B cell (primary cell): ENCODE measurements around the gene HSD17B12. TPM values are rescaled to one million over a fixed set of nuclear protein-coding genes. Genes with fewer than 3 reads are reported as not detected.
"Not testable (repeated sequence)": the region's sequence is repeated elsewhere in the genome, so short reads cannot be mapped to it uniquely, and the experiment has no call there.

Experiments
- ATAC-seq: fragments of 200-7000 bp; cut with Tn5 transposase; one replicate; pipeline ENCODE4 v1.10.0; 2021; ENCODE audit warnings: low read depth, mild to moderate bottlenecking, moderate number of reproducible peaks, moderate library complexity
- CTCF ChIA-PET: fragments of 350-600 bp; sonication (Branson Sonifier 250); formaldehyde crosslinking; loops from one replicate; lab custom pipeline; 2021; ENCODE audit warnings: antibody characterized with exemption, inconsistent platforms; lab: Charles Lee
- POLR2A ChIA-PET: fragments of 350-600 bp; sonication (Branson Sonifier 250); formaldehyde crosslinking; loops from one replicate; lab custom pipeline; 2021; ENCODE audit warnings: antibody characterized with exemption; lab: Charles Lee
- DNase-seq: peaks from one replicate; pipeline ENCODE4 v3.0.0; 2013
- H2AFZ ChIP-seq: 2 replicates; pipeline ENCODE4 v1.6.1; 2012; ENCODE audit warnings: mild to moderate bottlenecking, low read depth, low read length; ENCODE audit not compliant: insufficient read depth, poor library complexity, severe bottlenecking
- H3K27ac ChIP-seq, 2 donors: 1 replicate in 1 of 2; 2 replicates in 1 of 2; pipeline ENCODE4 v1.5.1; 2012 to 2013; ENCODE audit warnings: low read length in 2 of 2, mild to moderate bottlenecking in 2 of 2, moderate library complexity in 1 of 2
- H3K27me3 ChIP-seq, 4 experiments: fragments of 200-600 bp in 1 of 4; sonication (generic) in 1 of 4; replicated peaks in 1 of 4; 1 replicate in 2 of 4; 2 replicates in 2 of 4; pipeline versions ENCODE4 v1.6.1 to v1.7.0; 2013 to 2016; ENCODE audit warnings: low read length in 3 of 4, mild to moderate bottlenecking in 2 of 4, mixed read lengths in 1 of 4, moderate library complexity in 1 of 4; ENCODE audit not compliant: insufficient read depth in 4 of 4, control insufficient read depth in 3 of 4; ENCODE audit errors: control extremely low read depth in 1 of 4
- H3K36me3 ChIP-seq, 2 experiments: replicated peaks in 1 of 2; 1 replicate in 1 of 2; 2 replicates in 1 of 2; pipeline versions ENCODE4 v1.6.1 to v1.7.1; 2013; ENCODE audit warnings: low read length in 1 of 2; ENCODE audit not compliant: insufficient read depth in 2 of 2, control insufficient read depth in 1 of 2; ENCODE audit errors: control extremely low read depth in 1 of 2, extremely low read depth in 1 of 2
- H3K4me1 ChIP-seq, 2 donors: fragments of 200-600 bp in 1 of 2; sonication (generic) in 1 of 2; 1 replicate in 1 of 2; 2 replicates in 1 of 2; pipeline versions ENCODE4 v1.5.1 to v1.6.1; 2013 to 2017; ENCODE audit warnings: low read length in 2 of 2; ENCODE audit not compliant: control insufficient read depth in 2 of 2, insufficient read depth in 2 of 2
- H3K4me2 ChIP-seq: replicated peaks from 2 replicates; pipeline ENCODE3; 2012; ENCODE audit warnings: mild to moderate bottlenecking, low read depth, low read length; ENCODE audit not compliant: poor library complexity, severe bottlenecking
- H3K4me3 ChIP-seq, 5 experiments: fragments of 200-600 bp in 1 of 5; sonication (generic) in 1 of 5; 1 replicate in 3 of 5; 2 replicates in 2 of 5; pipeline versions ENCODE4 v1.5.1 to v1.7.0; 2011 to 2016; ENCODE audit warnings: low read length in 4 of 5, mild to moderate bottlenecking in 4 of 5, low read depth in 2 of 5, control low read depth in 1 of 5, moderate library complexity in 1 of 5; ENCODE audit not compliant: insufficient read depth in 1 of 5; ENCODE audit errors: control extremely low read depth in 1 of 5, extremely low read depth in 1 of 5
- H3K79me2 ChIP-seq: fragments of 200-600 bp; sonication (generic); one replicate; pipeline ENCODE4 v1.6.0; 2016; ENCODE audit warnings: low read length; ENCODE audit not compliant: control insufficient read depth, insufficient read depth
- H3K9ac ChIP-seq: fragments of 200-600 bp; sonication (generic); 2 replicates; pipeline ENCODE4 v1.6.1; 2017; ENCODE audit warnings: mild to moderate bottlenecking, low read length, moderate library complexity
- H3K9me3 ChIP-seq, 3 donors: one replicate each; pipeline versions ENCODE4 v1.6.1 to v1.7.1; 2013; ENCODE audit warnings: low read length in 2 of 3; ENCODE audit not compliant: control insufficient read depth in 2 of 3, insufficient read depth in 1 of 3; ENCODE audit errors: control extremely low read depth in 1 of 3
- H4K20me1 ChIP-seq: 2 replicates; pipeline ENCODE4 v1.6.0; 2012; ENCODE audit warnings: mild to moderate bottlenecking, low read length; ENCODE audit not compliant: insufficient read depth, control insufficient read depth, poor library complexity, severe bottlenecking
- H3K27ac Mint-ChIP-seq: one replicate; pipeline ENCODE4 v1.8.0; 2021; ENCODE audit warnings: mixed read lengths
- H3K27me3 Mint-ChIP-seq: one replicate; pipeline ENCODE4 v1.8.0; 2021; ENCODE audit warnings: mixed read lengths
- H3K4me1 Mint-ChIP-seq: one replicate; pipeline ENCODE4 v1.8.0; 2021; ENCODE audit warnings: mixed read lengths
- H3K4me3 Mint-ChIP-seq: one replicate; pipeline ENCODE4 v1.8.0; 2021; ENCODE audit warnings: mixed read lengths
- H3K9me3 Mint-ChIP-seq: one replicate; pipeline ENCODE4 v1.8.0; 2022; ENCODE audit warnings: mixed read lengths; ENCODE audit not compliant: insufficient read depth
- CTCF ChIP-seq: fragments of 200-600 bp; IDR thresholded peaks from one replicate; pipeline ENCODE4 v1.8.0; 2022; ENCODE audit warnings: antibody characterized with exemption, mild to moderate bottlenecking
- EZH2 ChIP-seq: IDR thresholded peaks from 2 replicates; pipeline ENCODE4 v1.6.1; 2012; ENCODE audit warnings: borderline replicate concordance, low read depth, mild to moderate bottlenecking, moderate library complexity, low read length; ENCODE audit not compliant: insufficient read depth, poor library complexity, severe bottlenecking
- WGBS: methylation state at CpG from one replicate; pipeline ENCODE4 v1.1.5; 2013; ENCODE audit warnings: missing lambda C conversion rate; ENCODE audit not compliant: insufficient coverage; 5-methylcytosine and 5-hydroxymethylcytosine counted together
- intact Hi-C: fragments of 100-400 bp; cut with micrococcal nuclease; formaldehyde crosslinking; loops from one replicate; pipeline ENCODE4 v1.10.0; 2022
- polyA plus RNA-seq: library from polyadenylated mRNA; depleted of rRNA; stranded (reverse); fragments of >200 nt; gene quantifications from 2 replicates; pipeline ENCODE4 v1.2.3, GENCODE V29; 2012
- total RNA-seq, 2 donors: library from RNA; stranded (reverse); fragments of 120-200 nt in 1 of 2; gene quantifications; 1 replicate in 1 of 2; 2 replicates in 1 of 2; pipeline versions ENCODE4 v1.2.3 to v1.2.4, GENCODE V29; 2013 to 2022

Gene HSD17B12
- total and polyA plus RNA-seq, 2 donors (not counting 1 experiment from before 2014, with no cell fraction given), result 13.1 to 34.6 TPM

GRCh38 chr11:43649921-43650320 is 30.6 kb upstream of the HSD17B12 start:
- intact Hi-C loops, result no loop called here
- TF ChIP-seq EZH2 (no peak), CTCF (no peak)
- Histone ChIP-seq H3K9ac (no peak overlapping the region), H4K20me1 (no peaks in the 10 kb centered on the region), H3K4me2 (no peak overlapping the region), H3K4me3 (no peak overlapping the region), H3K9me3 (peaks cover 0 to 4% (median 1%) of the 10 kb centered on the region in 3 donors), H3K36me3 (no peaks in the 10 kb centered on the region), H3K4me1 (peaks cover 2% of the 10 kb centered on the region in 2 donors), H3K79me2 (peaks cover 3% of the 10 kb centered on the region), H2AFZ (no peak overlapping the region), H3K27me3 (no peaks in the 10 kb centered on the region), H3K27ac (no peak overlapping the region)
- Mint-ChIP-seq H3K9me3 (peaks cover 2% of the 10 kb centered on the region), H3K4me3 (no peak overlapping the region), H3K4me1 (peaks cover 10% of the 10 kb centered on the region), H3K27me3 (no peaks in the 10 kb centered on the region), H3K27ac (no peak overlapping the region)
- ATAC-seq, result no peak
- no CpG with 5 or more reads among the region's 1 CpG for WGBS
- no peak for DNase-seq
- CTCF ChIA-PET, result interaction anchor here (1.3 kb wide), 1 partner anchor 14 kb away, joined by 3 read pairs; no protein-coding TSS in a partner anchor
- POLR2A ChIA-PET, result no interaction called here

GRCh38 chr11:43663018-43663417 is 17.5 kb upstream of the HSD17B12 start:
- H3K27me3 ChIP-seq, ATAC-seq, H2AFZ ChIP-seq, POLR2A ChIA-PET, H3K4me3 ChIP-seq, H3K9me3 ChIP-seq, CTCF ChIA-PET, H3K27ac ChIP-seq, H3K4me2 ChIP-seq, DNase-seq, H3K4me1 ChIP-seq, H3K36me3 ChIP-seq, H3K27ac Mint-ChIP-seq, H3K4me3 Mint-ChIP-seq, H3K4me1 Mint-ChIP-seq, H3K79me2 ChIP-seq, H3K9me3 Mint-ChIP-seq, H3K9ac ChIP-seq, intact Hi-C loops, H4K20me1 ChIP-seq: not testable (repeated sequence)
- 87% methylated on average over 8 of the region's 9 CpGs for WGBS
- peaks cover 26% of the 10 kb centered on the region for H3K27me3 Mint-ChIP-seq
